Cerebellar nuclear complex (tissue), 1 donor: ENCODE results near the gene AP1B1.
A peak's percentile ranks its signal among the peaks of the same experiment; 100 is the strongest.
"Not testable (repeated sequence)": the region's sequence is repeated elsewhere in the genome, so short reads cannot be mapped to it uniquely, and the experiment has no call there.

Experiments used
- DNase-seq, 2 experiments: peaks; one replicate each; lab custom pipeline; 2025; lab: John Stamatoyannopoulos, UW

The AP1B1 gene

DNA sequence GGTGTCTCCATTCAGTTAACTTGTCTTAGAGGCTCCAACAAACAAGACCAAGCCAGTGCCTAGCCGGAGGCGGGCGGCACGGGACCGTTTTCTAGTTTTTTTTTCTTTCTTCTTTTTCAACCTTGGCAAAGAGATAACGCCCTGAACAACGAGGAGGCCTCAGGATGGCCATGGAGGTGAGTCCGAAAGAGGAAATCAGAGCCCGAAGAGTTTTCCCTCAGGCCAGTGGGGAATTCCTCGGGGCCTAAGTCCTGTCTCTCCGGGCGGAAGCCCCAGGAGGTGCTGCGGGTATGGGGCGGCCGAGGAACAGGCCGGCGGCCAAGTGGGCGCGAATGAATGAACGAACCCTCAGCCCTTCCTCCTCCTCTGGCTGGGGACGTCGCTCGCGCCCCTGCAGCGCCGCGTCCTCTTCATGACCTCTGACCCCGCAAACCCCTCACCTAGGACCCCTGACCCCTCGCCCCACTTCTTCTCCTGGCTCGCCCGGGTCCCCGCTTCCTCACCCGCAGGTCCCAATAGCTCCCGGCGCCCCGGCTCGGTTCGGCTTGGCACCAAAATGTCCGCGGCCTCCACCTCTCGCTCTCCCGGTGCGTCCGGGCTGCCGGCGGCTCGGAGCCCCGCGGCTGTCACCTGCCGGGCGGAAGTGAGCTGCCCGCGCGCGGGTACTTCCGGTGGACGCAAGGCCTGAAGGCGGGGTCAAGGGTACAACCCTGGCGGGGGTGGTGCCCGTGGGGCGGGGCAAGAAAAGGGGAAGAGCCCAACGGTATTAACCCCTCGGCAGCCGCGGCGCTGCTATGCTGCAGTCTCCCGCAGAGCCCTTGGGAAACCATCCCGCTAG is at the start of gene AP1B1:
TSS of gene AP1B1 (minus strand) at position 650 of the 838 bp plus-strand sequence. CDS start 21,327 bp downstream, outside the sequence.
- peak; percentile 60 to 75 for DNase-seq

DNA sequence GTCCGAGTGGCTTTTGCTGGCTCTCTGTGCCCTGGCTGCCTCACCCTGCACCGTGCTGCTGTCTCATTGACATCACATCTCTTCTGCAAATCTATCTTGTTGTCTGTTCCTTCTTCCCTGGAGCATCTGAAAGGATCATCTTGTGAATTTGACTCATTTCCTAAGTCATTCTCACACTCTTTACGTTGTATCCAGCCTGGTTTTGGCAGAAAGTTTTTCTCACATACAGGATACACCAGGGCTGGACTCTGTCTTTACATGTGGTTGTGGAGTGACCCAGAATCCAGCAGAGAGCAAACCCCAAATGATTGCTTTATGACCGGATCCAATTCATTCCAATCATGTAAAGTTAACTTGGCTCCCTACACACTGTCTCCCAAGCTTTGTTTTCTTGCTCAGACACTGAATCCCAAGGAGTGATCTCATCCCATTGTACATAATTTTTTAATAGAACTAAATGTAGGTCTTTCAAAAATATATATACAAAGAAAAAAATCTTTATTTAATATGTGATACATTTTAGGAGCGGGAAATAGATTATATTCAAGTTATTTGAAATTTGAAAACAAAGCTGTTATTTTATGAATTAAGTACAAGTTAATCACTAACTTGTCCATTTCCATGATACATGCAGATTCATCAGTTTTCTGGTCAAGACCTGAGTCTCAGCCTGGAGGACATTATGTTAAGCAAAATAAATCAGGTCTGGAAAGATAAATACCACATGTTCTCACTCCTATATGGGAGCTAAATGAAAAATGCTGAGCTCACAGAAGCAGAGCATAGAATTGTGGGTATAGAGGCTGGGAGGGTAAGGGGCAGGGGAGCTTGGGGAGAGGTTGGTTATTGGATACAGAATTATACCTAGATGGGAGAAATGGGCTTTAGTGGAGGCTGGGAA is 47.1 kb upstream of the AP1B1 start:
- DNase-seq, result no peak

DNA sequence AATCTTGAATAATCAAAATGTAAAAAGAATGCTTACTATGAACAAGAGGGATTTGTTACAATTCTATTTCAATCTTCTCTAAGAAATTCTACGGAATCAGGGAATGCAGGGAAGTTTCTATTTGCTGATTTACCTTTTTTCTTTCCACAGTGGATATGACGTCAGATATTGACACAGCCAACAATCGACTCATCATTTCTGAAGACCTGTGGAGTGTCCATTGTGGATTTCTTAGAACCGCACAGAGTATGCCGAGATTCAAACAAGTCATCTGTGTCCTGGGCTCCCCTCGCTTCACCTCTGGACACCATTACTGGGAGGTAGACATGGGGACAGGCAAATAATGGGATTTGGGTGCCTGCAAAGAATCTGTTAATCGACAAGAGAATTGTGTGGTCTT is 45.9 kb upstream of the AP1B1 start:
- no peak for DNase-seq

DNA sequence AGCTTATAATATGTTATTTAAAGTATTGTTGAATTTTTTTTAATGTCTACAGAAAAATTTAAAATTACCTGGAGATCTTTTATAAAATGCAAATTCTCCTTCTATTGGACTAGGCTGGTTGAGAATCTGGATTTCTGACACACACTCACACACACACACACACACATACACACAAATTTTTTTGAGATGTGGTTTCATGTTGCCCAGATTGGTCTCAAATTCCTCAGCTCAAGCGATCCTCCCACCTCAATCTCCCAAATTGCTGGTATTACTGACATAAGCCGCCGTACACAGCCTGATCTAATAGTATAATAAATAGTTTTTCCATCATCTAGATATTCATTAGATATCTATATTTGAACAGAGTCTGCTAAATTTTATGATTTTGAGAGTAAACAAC is 45.5 kb upstream of the AP1B1 start:
- DNase-seq, result no peak

DNA sequence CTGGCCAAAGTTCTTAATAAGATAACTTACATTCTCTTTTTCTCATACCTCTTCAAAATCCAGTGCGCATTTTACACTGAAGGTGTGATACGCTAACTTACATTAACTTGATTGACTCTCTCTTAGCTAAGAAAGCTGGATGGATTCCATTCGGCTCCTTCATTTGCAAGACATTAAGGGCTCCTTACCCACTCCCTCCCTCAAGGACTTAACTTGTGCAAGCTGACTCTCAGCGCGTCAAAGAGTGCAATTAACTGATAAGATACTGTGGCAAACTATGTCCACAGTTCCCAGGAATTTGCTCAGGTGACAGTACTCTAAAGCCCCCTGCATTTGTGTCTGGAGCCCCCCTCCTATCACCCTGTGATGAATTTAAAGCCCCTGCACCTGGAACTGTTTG is 43.6 kb upstream of the AP1B1 start:
- no peak for DNase-seq

DNA sequence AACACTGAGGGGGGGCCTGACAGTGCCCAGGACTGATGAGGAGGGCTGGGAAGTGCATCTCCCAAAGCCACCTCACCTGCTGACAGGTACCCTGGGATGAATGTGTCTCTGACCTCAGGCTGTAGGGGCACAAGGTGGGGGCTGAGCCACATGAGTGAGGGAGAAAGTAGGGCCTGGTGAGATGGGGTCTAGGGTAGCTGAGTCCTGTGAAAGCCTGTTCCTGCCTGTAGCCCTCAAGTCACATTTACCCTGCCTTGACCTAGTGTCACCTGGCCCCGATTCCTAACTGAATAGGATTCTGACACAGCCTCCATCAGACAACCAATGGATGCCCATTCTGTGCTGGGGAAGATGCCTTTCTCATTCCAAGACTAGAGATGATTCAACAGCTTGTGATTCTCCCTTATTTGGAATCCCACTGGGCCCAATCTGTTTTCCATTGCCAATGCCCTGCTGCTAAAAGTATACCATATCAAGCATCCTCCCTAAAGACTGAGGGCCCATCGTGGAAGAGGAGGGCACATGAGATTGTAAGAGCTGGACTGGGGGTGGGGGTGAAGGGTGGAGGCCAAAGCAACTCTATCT is 38.9 kb upstream of the AP1B1 start:
- peak in 1 of 2 experiments; percentile 8 for DNase-seq

DNA sequence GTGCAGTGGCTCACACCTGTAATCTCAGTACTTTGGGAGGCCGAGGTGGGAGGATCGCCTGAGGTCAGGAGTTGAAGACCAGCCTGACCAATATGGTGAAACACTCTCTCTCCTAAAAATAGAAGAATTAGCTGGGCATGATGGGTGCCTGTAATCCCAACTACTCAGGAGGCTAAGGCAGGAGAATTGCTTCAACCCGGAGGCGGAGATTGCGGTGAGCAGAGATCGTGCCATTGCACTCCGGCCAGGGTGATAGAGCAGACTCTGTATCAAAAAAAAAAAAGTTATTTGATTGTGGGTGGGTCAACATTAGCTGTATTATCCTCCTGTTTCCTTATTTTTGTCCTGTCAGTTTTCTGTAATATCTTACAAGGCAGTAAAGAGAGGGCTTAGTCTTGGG is 38.1 kb upstream of the AP1B1 start:
- DNase-seq, result no peak

DNA sequence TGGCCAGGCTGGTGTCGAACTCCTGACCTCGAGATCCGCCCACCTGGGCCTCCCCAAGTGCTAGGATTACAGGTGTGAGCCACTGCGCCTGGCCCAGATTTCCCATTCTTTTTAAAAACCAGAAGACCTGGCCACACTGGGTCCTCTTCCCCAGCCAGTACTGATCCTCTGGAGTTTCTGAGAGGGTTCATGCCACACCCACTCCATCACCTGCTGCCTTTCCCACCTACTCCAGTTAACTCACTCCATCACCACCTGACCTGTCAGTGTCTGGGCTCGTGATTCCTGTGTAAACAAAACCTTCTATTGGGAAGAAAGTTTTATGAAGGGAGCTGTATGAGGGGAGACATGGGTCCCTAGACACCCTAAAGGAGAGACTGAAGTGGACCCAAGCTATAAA is 30.3 kb upstream of the AP1B1 start:
- not testable (repeated sequence) for DNase-seq

DNA sequence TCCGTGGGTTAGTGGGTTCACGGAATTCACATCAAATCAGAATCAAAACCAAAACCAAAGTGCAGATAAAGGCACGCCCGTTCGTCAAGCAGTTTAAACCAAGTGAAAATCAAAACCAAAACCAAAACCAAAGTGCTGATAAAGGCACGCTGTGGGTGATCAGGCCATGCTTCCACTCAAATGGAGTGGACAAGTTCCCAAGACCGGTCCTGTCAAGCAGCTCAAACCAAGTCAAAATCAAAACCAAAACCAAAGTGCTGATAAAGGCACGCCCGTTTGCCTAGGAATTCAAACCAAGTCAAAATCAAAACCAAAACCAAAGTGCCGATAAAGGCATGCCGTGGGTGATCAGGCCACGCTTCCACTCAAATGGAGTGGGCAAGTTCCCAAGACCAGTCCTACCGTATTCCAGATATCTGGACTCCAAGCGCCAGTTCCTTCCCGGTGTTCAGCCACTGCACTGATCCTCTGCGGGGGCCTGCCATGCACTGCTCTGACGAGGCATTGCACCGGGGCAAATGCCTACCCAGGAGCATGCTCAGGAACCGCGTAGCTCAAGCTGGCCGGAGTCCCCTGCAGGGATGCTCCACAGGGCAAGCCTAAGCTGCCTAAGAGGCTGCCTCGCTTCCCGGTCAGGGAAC is 26.7 kb upstream of the AP1B1 start:
- not testable (repeated sequence) for DNase-seq

DNA sequence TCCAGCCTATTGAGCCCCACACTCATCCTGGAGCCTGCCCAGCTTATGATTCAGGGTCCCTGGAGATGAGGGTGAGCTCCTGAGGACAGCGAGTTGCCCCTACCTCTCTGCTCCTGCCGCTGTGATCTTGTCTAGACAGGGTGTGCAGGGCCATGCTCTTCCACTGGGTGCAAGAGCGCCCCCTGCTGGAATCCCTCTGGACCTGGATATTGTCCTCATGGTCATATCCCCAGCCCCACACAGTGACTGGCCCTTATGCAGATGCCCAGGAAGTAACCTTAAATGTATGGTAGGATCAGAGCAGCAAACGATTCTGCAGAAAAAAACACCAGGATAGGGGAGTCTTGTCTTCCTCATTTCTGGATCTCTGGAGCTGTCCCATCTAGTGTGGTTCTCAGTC is 24.4 kb upstream of the AP1B1 start:
- not testable (repeated sequence) for DNase-seq

DNA sequence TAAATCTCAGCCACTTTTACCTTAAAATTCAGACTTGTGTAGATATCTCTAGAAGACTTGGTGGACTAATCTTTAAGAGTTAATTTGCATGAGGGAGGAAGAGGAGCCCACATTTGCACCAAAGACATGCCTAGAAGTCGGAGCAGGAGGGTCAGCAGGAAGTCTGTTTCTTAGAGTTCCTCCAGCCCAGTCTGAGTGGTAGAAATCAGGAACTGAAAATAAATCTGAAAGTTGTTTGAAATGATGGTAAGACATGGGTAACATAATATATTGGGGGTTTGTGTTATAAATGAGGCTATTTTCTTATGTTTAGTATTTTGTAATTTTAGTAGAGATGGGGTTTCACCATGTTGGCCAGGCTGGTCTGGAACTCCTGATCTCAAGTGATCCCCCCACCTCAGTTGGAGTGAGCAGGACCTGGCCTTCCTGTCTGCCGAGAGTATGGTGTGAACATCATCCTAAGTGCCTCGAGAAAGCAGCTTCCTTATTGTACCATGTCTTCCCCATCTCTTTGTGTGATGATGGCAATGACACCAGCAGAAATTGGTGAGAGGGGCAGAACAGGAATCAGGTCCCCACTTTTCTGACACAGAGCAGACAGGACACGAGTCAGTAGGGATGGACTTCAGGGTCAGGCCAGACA is 23.3 kb upstream of the AP1B1 start:
- not testable (repeated sequence) for DNase-seq

DNA sequence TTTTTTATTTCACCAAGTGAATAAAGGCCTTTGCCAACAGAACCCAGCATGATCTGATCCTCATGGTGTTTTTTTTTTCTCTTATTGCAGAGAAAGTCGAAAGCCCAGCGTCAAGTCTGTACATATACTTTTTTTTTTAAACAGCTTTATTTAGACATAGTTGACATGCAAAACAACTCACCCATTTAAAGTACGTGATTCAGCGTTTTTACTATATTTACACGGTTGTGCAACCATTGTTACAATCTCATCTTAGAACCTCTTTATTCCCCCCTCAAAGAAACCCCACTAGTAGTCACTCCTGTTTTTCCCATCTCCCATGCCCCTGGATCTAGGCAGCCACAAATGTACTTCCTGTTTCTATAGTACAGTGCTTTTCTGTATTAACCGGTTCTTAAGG is 20.6 kb upstream of the AP1B1 start:
- DNase-seq, result no peak

DNA sequence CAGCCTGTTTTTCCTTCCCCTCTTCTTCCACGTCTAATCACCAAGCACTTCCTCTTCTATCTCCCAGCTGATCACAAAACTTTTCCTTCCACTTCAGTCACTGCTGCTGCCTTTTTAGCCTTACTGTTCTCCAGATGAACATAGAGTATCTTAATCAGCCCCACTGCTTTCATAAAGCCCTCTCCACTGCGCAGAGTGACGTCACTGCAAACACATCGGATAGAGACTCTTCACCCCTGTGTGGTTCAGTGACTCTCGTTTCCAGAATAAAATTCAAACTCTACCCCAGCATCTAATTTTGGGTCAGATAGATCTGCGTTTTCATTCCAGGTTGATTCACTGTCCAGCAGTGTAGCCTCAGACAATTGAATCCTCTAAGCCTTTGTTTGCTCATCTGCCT is 13.2 kb upstream of the AP1B1 start:
- DNase-seq, result not testable (repeated sequence)

DNA sequence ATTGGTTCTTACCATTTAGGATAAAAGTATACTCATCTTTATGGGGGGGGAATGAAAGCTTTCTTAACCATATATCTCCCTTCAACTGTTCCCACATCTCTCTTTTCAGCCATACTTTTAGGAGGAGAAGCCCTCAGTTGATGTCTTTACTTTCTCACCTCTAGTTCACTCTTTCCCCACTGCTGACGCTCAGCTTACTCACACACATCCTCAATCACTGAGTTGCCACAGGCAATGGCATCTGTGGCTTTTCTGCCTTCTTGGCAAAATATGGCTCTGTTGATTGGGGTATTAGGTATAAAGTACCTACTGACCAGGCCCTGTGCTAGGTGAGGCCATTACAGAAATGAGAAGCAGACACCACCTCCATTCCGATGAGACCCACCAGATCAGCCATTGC is 12.2 kb upstream of the AP1B1 start:
- no peak for DNase-seq

DNA sequence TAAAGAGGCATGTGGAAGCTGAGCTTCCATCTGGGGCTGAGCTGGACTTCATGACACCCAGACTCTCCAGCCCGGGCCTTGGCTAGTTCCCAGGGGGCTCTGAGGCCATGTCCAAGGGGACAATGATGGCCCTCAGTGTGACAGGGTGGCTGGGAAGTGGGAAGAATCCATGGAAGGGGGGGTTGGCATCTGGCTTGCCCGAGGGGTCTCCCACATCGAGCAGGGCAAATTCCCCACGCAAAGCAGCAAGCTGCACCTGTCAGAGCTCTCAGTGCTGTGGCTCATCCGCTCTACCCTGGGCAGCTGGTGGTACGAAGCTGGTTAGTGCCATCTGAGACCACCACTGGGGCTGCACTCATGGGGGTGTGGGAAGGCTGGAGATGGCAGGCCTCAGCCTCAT is 9.4 kb upstream of the AP1B1 start:
- no peak for DNase-seq

DNA sequence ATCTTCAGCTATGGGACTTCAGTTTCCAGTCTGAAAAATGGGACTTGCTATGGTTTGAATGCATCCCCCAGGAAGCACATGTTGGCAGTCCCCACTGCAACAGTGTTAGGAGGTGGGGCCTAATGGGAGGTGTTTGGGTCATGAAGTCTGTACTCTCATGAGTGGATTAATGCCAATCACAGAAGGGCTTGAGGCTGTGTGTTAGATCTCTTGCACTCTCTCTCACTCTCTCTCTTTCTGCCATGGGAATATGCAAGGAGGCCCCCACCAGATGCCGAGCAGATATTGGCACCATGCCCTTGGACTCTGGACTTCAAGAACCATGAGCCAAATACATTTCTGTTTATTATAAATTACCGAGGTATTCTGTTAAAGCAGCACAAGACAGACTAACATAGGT is 7.8 kb upstream of the AP1B1 start:
- DNase-seq, result no peak

DNA sequence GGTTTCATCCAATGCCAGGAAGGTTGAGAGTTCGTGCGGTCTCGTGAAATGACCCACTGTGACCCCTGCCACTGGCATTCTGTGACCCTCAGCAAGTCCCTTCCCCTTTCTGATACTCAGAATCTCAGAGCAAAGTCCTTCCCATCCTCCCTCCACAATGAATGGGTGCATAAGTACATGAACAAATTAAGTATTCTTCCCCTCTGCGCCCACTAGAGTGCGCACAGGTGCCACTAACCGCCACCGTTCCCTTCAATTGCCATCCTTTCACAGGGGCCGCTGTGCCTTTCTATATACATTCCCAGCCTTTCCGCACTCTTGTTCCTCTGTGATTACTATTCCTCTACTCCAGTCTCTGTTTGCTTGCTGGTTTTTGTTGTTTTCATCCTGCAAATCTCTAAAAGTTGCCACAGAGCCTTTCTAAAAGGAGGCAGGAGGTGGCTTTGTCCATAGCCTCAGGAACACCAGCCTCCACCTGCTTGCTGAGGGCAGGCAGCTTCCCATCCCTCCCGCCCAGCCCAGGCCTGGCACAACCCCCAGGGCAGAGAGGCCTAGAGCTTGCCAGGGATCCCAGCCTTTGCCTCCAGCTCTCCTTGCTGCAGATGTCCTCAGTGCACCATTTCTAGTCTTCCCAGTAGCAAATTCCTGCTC is 6.7 kb upstream of the AP1B1 start:
- DNase-seq, result peak in 1 of 2 experiments; percentile 65

DNA sequence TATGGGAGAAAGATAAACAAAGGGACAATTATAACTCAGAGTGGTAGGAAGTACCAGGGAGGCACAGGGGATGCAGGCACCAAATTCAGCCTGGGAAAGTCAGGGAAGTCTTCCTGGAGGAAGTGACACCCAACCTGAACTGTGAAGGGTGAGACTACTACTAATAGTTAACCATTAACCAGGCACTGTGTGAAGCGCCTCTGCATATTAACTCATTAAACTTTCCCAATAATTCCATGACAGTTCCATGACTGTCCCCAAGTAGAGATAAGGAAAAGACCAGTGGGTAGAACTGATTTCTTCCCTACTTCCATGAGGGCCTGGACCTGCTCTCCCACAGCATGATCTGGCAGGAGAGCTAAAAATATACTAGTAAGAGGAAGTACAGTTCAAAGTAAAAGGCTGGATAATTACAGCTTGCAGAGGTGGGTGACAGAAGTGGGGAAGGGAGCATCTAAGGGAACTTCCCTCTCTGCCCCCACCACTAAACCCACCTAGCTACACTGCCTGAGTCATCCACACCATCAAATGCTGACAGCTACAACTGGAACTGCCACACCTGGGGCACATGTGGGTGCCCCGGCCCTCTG is 4.7 kb upstream of the AP1B1 start:
- no peak for DNase-seq

DNA sequence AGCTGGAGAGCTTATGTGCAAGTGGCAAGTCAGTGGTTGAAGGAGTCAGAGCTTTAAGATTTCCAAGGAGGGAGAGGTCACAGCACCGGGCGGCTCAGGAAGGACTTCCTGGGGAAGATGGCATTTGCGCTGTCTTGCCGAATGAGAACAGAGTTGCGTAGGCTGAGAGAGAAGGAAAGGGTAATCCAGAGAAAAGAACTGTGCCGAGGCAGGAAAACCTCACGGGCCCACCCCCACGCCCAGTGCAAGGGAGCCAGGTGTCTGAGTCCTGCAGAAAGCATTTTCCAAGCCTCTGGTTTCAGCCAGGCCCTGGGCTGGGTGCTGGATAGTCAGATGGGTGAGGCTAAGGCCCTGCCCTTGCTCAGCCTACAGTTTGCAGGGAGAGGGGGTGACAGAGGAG is 3.2 kb upstream of the AP1B1 start:
- no peak for DNase-seq

DNA sequence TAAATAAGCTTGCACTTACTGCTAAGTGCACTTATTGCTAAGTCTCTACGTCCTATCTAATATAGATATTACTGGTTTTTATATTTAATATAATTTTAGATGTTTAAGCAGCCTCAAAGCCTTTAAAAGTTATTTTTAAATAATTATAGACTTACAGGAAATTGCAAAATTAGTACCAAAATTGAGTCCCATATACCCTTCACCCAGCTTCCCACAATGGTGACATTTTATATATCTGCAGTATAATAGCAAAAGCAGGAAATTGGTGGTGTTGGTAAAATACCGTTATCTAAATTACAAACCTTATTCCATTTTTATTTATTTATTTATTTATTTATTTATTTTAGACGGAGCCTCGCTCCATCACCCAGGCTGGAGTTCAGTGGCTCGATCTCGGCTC is 1.9 kb upstream of the AP1B1 start:
- DNase-seq, result no peak

DNA sequence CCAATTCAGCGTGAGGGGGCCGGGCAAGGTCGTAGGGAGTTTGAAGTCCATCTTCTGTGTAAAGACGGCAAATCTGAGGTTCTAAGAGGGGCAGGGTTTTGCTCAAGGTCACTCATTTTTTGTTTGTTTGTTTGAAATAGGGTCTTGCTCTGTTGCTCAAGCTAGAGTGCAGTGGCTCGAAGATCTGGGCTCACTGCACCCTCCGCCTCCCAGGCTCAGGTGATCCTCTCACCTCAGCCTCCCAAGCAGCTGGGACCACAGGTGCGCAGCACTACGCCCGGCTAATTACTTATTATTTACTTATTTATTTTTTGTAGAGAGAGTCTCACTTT is 355 bp upstream of the AP1B1 start:
- no peak for DNase-seq
